H9 (cell line): ENCODE data around the gene TLE5. TPM values are rescaled to one million over a fixed set of nuclear protein-coding genes. Genes with fewer than 3 reads are reported as not detected.

Source experiments
- DNase-seq: peaks from one replicate; pipeline ENCODE4 v3.0.0-alpha.2; 2017
- H2AFZ ChIP-seq: one replicate; pipeline ENCODE4 v1.6.1; 2013; ENCODE audit warnings: mild to moderate bottlenecking, low read length, control low read depth, moderate library complexity
- H2AK5ac ChIP-seq: 2 replicates; pipeline ENCODE4 v1.6.1; 2013; ENCODE audit warnings: low read length, control low read depth, mixed read lengths; ENCODE audit not compliant: insufficient read length
- H2BK120ac ChIP-seq: one replicate; pipeline ENCODE4 v1.6.1; 2013; ENCODE audit warnings: low read depth, mild to moderate bottlenecking, low read length, control low read depth, inconsistent platforms; ENCODE audit not compliant: poor library complexity, severe bottlenecking
- H2BK12ac ChIP-seq: 2 replicates; pipeline ENCODE4 v1.6.1; 2013; ENCODE audit warnings: low read length, control low read depth, mixed read lengths, low read depth; ENCODE audit not compliant: insufficient read length
- H2BK15ac ChIP-seq: 2 replicates; pipeline ENCODE4 v1.6.1; 2013; ENCODE audit warnings: low read depth, low read length, control low read depth
- H2BK20ac ChIP-seq: one replicate; pipeline ENCODE4 v1.6.1; 2013; ENCODE audit warnings: low read depth, mild to moderate bottlenecking, low read length, control low read depth, inconsistent platforms; ENCODE audit not compliant: poor library complexity, severe bottlenecking
- H2BK5ac ChIP-seq: 2 replicates; pipeline ENCODE4 v1.6.1; 2013; ENCODE audit warnings: low read length, control low read depth, mixed read lengths; ENCODE audit not compliant: insufficient read length
- H3K14ac ChIP-seq: 2 replicates; pipeline ENCODE4 v1.6.1; 2013; ENCODE audit warnings: low read length, control low read depth; ENCODE audit not compliant: insufficient read depth
- H3K18ac ChIP-seq: 2 replicates; pipeline ENCODE4 v1.6.1; 2013; ENCODE audit warnings: low read depth, mild to moderate bottlenecking, mixed read lengths, low read length, control low read depth; ENCODE audit not compliant: insufficient read length
- H3K23ac ChIP-seq: 2 replicates; pipeline ENCODE4 v1.6.1; 2013; ENCODE audit warnings: low read length, control low read depth, mixed read lengths, low read depth; ENCODE audit not compliant: insufficient read length
- H3K23me2 ChIP-seq: 2 replicates; pipeline ENCODE4 v1.6.1; 2013; ENCODE audit warnings: low read depth, mild to moderate bottlenecking, mixed read lengths, low read length, control low read depth; ENCODE audit not compliant: insufficient read length, poor library complexity, severe bottlenecking
- H3K27ac ChIP-seq: 2 replicates; pipeline ENCODE4 v1.5.1; 2013; ENCODE audit warnings: low read length, control low read depth, mixed read lengths, low read depth; ENCODE audit not compliant: insufficient read length
- H3K27me3 ChIP-seq: 2 replicates; pipeline ENCODE4 v1.6.1; 2013; ENCODE audit warnings: low read length, control low read depth, inconsistent platforms; ENCODE audit not compliant: insufficient read depth
- H3K4ac ChIP-seq: 2 replicates; pipeline ENCODE4 v1.6.1; 2013; ENCODE audit warnings: low read depth, mild to moderate bottlenecking, control low read depth, inconsistent platforms, low read length, moderate library complexity
- H3K4me1 ChIP-seq: 2 replicates; pipeline ENCODE4 v1.6.1; 2013; ENCODE audit warnings: low read length, control low read depth, inconsistent platforms; ENCODE audit not compliant: insufficient read depth
- H3K4me2 ChIP-seq: 2 replicates; pipeline ENCODE4 v1.6.1; 2013; ENCODE audit warnings: low read length, control low read depth, mixed read lengths; ENCODE audit not compliant: insufficient read length, insufficient read depth
- H3K56ac ChIP-seq: 2 replicates; pipeline ENCODE4 v1.6.1; 2013; ENCODE audit warnings: low read depth, mild to moderate bottlenecking, mixed read lengths, low read length, control low read depth; ENCODE audit not compliant: insufficient read length
- H3K79me1 ChIP-seq: 2 replicates; pipeline ENCODE4 v1.6.1; 2013; ENCODE audit warnings: low read depth, mild to moderate bottlenecking, moderate library complexity, low read length, control low read depth, inconsistent platforms; ENCODE audit not compliant: insufficient read depth, poor library complexity, severe bottlenecking
- H3K79me2 ChIP-seq: 2 replicates; pipeline ENCODE4 v1.6.1; 2013; ENCODE audit warnings: low read length, control low read depth, inconsistent platforms; ENCODE audit not compliant: insufficient read depth
- H3K9ac ChIP-seq: 2 replicates; pipeline ENCODE4 v1.6.1; 2013; ENCODE audit warnings: low read length, control low read depth, mixed read lengths; ENCODE audit not compliant: insufficient read length; ENCODE audit errors: extremely low read depth
- H3K9me3 ChIP-seq: one replicate; pipeline ENCODE4 v1.6.1; 2013; ENCODE audit warnings: low read depth, low read length, inconsistent platforms; ENCODE audit not compliant: control insufficient read depth
- H3T11ph ChIP-seq: one replicate; pipeline ENCODE4 v1.6.1; 2013; ENCODE audit warnings: mild to moderate bottlenecking, low read length, control low read depth, inconsistent platforms
- H4K20me1 ChIP-seq: one replicate; pipeline ENCODE4 v1.6.1; 2013; ENCODE audit not compliant: control insufficient read depth, insufficient read length, insufficient read depth
- H4K5ac ChIP-seq: 2 replicates; pipeline ENCODE4 v1.6.1; 2013; ENCODE audit warnings: low read depth, mild to moderate bottlenecking, mixed read lengths, low read length, control low read depth; ENCODE audit not compliant: insufficient read length
- H4K8ac ChIP-seq: replicated peaks from 2 replicates; pipeline ENCODE4 v1.6.1; 2013; ENCODE audit warnings: low read length, control low read depth, mixed read lengths, low read depth; ENCODE audit not compliant: insufficient read length
- H4K91ac ChIP-seq: 2 replicates; pipeline ENCODE4 v1.6.1; 2013; ENCODE audit warnings: low read depth, mild to moderate bottlenecking, moderate library complexity, mixed read lengths, low read length, control low read depth; ENCODE audit not compliant: insufficient read length
- H3K27ac Mint-ChIP-seq, 3 experiments: 2 replicates in 2 of 3; 3 replicates in 1 of 3; pipeline ENCODE4 v1.8.0; 2020 to 2021; ENCODE audit warnings: mixed read lengths in 3 of 3, mild to moderate bottlenecking in 1 of 3, moderate library complexity in 1 of 3
- H3K27me3 Mint-ChIP-seq: 2 replicates; pipeline ENCODE4 v1.8.0; 2021; ENCODE audit warnings: low read depth, mild to moderate bottlenecking, moderate library complexity, mixed read lengths
- H3K36me3 Mint-ChIP-seq, 3 experiments: 2 replicates in 2 of 3; 3 replicates in 1 of 3; pipeline ENCODE4 v1.8.0; 2020 to 2021; ENCODE audit warnings: low read depth in 3 of 3, mixed read lengths in 3 of 3; ENCODE audit not compliant: insufficient read depth in 1 of 3
- H3K4me1 Mint-ChIP-seq, 2 experiments: 2 replicates each; pipeline ENCODE4 v1.8.0; 2020; ENCODE audit warnings: mixed read lengths in 2 of 2
- H3K4me3 Mint-ChIP-seq, 2 experiments: 2 replicates in 1 of 2; 3 replicates in 1 of 2; pipeline ENCODE4 v1.8.0; 2020 to 2021; ENCODE audit warnings: mild to moderate bottlenecking in 2 of 2, mixed read lengths in 2 of 2, moderate library complexity in 1 of 2
- H3K9me3 Mint-ChIP-seq, 2 experiments: 2 replicates in 1 of 2; 3 replicates in 1 of 2; pipeline ENCODE4 v1.8.0; 2020; ENCODE audit warnings: mild to moderate bottlenecking in 2 of 2, mixed read lengths in 2 of 2, moderate library complexity in 1 of 2
- CTCF ChIP-seq: fragments of 200-600 bp; sonication (generic); conservative IDR thresholded peaks from 3 replicates; pipeline ENCODE4 v1.8.0; 2021; ENCODE audit warnings: antibody characterized with exemption, mild to moderate bottlenecking
- WGBS: extraction: QIAGEN DNeasy Blood & Tissue Kit; methylation state at CpG from one replicate; pipeline ENCODE4 v1.1.7; 2013; ENCODE audit warnings: missing lambda C conversion rate, low lambda C conversion rate, mixed read lengths; ENCODE audit not compliant: insufficient read length; ENCODE audit errors: extremely low coverage; 5-methylcytosine and 5-hydroxymethylcytosine counted together
- total RNA-seq: library from RNA; stranded (reverse); gene quantifications from 2 replicates; pipeline ENCODE4 v1.2.1, GENCODE V29; 2021

The TLE5 gene
- total RNA-seq, 1 experiment from 2014 or later = 221 TPM

- Mint-ChIP-seq H3K27ac (no peak overlapping the region), H3K9me3 (no peaks in the 10 kb centered on the region), H3K27me3 (no peaks in the 10 kb centered on the region), H3K4me3 (peak overlapping the region in 1 of 2 experiments; percentile 63; a peak in 1 of 5 replicates), H3K4me1 (peaks cover 20 to 61% of the 10 kb centered on the region in 2 experiments), H3K36me3 (peaks cover 13 to 53% (median 43%) of the 10 kb centered on the region in 3 experiments; a peak in 6 of 7 replicates)
- no peak overlapping the region for H3T11ph ChIP-seq
- H3K9ac ChIP-seq = no peak overlapping the region
- no peaks in the 10 kb centered on the region for H3K9me3 ChIP-seq
- no peak overlapping the region for H4K8ac ChIP-seq
- H2BK120ac ChIP-seq = no peak overlapping the region
- no peaks in the 10 kb centered on the region for H4K20me1 ChIP-seq
- H3K23me2 ChIP-seq = no peaks in the 10 kb centered on the region
- H3K27ac ChIP-seq = no peak overlapping the region
- no peak for TF ChIP-seq CTCF
- H2AFZ ChIP-seq = no peak overlapping the region
- no peak overlapping the region for H4K5ac ChIP-seq
- 0 out of 2 replicates have a peak, but pooled peaks cover 2% of the 10 kb centered on the region for H3K79me2 ChIP-seq
- no peak overlapping the region for H2AK5ac ChIP-seq
- H3K4me1 ChIP-seq = no peaks in the 10 kb centered on the region; the same call in 1 of the 2 replicates
- no peak overlapping the region for H4K91ac ChIP-seq
- peak; percentile 43 for DNase-seq
- H3K27me3 ChIP-seq = no peaks in the 10 kb centered on the region
- H3K56ac ChIP-seq = no peak overlapping the region
- no peak overlapping the region for H3K14ac ChIP-seq
- no CpG with 5 or more reads among the region's 31 CpGs for WGBS
- no peak overlapping the region for H3K4ac ChIP-seq
- H3K79me1 ChIP-seq = no peaks in the 10 kb centered on the region
- no peak overlapping the region for H3K4me2 ChIP-seq
- H2BK12ac ChIP-seq = no peak overlapping the region
- H3K23ac ChIP-seq = no peak overlapping the region
- H2BK15ac ChIP-seq = no peak overlapping the region
- H2BK20ac ChIP-seq = no peak overlapping the region
- H3K18ac ChIP-seq = no peak overlapping the region
- no peak overlapping the region for H2BK5ac ChIP-seq
These were observed 6.4 kb downstream of the TLE5 start for GRCh38 chr19:3055741-3056416.
